Lung (tissue), 12 donors: ENCODE results near the gene ZNF335. TPM values are rescaled to one million over a fixed set of nuclear protein-coding genes. Genes with fewer than 3 reads are reported as not detected.
A peak's percentile ranks its signal among the peaks of the same experiment; 100 is the strongest.

Experiments used
- ATAC-seq: fragments of 200-7000 bp; cut with Tn5 transposase; one replicate; pipeline ENCODE4 v1.9.1; 2020; ENCODE audit warnings: moderate number of reproducible peaks; ENCODE audit not compliant: insufficient read depth, low FRiP score
- DNase-seq, 3 donors: peaks; one replicate each; pipeline ENCODE4 v3.0.0-alpha.2; 2013 to 2017
- H3K27ac ChIP-seq, 2 donors: one replicate each; pipeline ENCODE4 v1.5.1; 2013; ENCODE audit warnings: mild to moderate bottlenecking in 2 of 2, moderate library complexity in 2 of 2, control low read depth in 1 of 2, inconsistent platforms in 1 of 2, low read depth in 1 of 2, low read length in 1 of 2
- H3K27me3 ChIP-seq, 3 donors: one replicate each; pipeline ENCODE4 v1.5.1; 2013; ENCODE audit warnings: low read length in 2 of 3; ENCODE audit not compliant: control insufficient read depth in 3 of 3, insufficient read depth in 3 of 3
- H3K36me3 ChIP-seq, 4 donors: one replicate each; pipeline ENCODE4 v1.5.1; 2013; ENCODE audit warnings: low read length in 4 of 4, mild to moderate bottlenecking in 1 of 4, moderate library complexity in 1 of 4; ENCODE audit not compliant: control insufficient read depth in 4 of 4, insufficient read depth in 4 of 4
- H3K4me1 ChIP-seq, 5 donors: one replicate each; pipeline ENCODE4 v1.5.1; 2013; ENCODE audit warnings: low read length in 5 of 5, mild to moderate bottlenecking in 2 of 5, moderate library complexity in 1 of 5; ENCODE audit not compliant: control insufficient read depth in 5 of 5, insufficient read depth in 5 of 5
- H3K4me3 ChIP-seq: one replicate; pipeline ENCODE4 v1.5.1; 2013; ENCODE audit warnings: mild to moderate bottlenecking, control low read depth, moderate library complexity
- H3K9ac ChIP-seq, 2 donors: one replicate each; pipeline ENCODE4 v1.5.1; 2013; ENCODE audit warnings: low read length in 2 of 2, control low read depth in 1 of 2; ENCODE audit not compliant: insufficient read depth in 1 of 2
- H3K9me3 ChIP-seq, 4 donors: one replicate each; pipeline ENCODE4 v1.5.1; 2013; ENCODE audit warnings: low read length in 3 of 4, mild to moderate bottlenecking in 1 of 4, moderate library complexity in 1 of 4; ENCODE audit not compliant: control insufficient read depth in 4 of 4, insufficient read depth in 3 of 4
- CTCF ChIP-seq: IDR thresholded peaks from 2 replicates; pipeline ENCODE4 v1.5.1; 2012; ENCODE audit warnings: mild to moderate bottlenecking; ENCODE audit errors: control extremely low read depth, extremely low read depth
- WGBS, 2 donors: extraction: QIAGEN DNeasy Blood & Tissue Kit; methylation state at CpG; one replicate each; pipeline ENCODE4 v1.1.7; 2013; 5-methylcytosine and 5-hydroxymethylcytosine counted together
- polyA plus RNA-seq, 2 donors: library from polyadenylated mRNA; stranded (reverse); fragments of 200-250 nt; gene quantifications; one replicate each; pipeline ENCODE4 v1.2.1, GENCODE V29; 2013
- total RNA-seq, 2 donors: library from RNA; depleted of rRNA in 1 of 2; stranded (reverse); fragments of >200 nt in 1 of 2; gene quantifications; one replicate each; pipeline ENCODE4 v1.2.1, GENCODE V29; 2014 to 2021
- donor health status: control.
- donor health status: control.
- donor health status: Bipolar disorder and iron deficiency.
- donor health status: healthy.
- donor health status: DM: yes; HTN: yes; CAD: no.

ZNF335 gene
- total and polyA plus RNA-seq, 4 donors = 12.8 to 23.6 (median 16.0) TPM

DNA sequence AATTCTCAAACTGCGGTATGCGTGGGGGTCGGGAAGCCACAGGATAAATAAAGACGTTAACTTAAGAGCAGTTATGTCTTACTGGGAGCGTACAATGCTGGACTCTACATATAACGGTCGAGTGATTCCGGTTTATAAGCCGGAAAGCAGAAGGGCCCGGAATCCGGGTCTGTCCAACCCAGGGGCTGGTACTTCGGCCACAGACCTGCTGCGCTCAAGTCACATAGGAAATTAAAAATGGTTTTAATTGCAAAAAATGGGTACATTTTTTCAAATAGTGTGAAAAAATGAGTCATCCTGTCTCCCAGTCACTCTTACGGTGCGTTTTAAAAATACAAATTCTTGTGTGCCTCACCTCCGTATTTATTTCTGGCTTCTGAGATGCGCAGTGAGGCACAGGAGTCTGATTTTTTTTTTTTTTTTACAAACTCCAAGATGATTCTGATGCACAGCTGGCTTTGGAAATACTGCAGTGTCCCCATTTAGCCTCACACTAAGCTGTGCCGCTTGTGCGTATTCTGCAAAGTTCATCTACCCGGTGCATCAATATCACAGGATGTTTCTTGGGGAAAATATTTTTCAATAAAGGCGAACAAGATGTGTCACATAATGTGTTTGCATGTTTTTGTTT, 36.5 kb downstream of the ZNF335 start:
- Histone ChIP-seq H3K4me1 (peaks cover 0 to 9% (median 2%) of the 10 kb centered on the region in 5 donors), H3K36me3 (peaks cover 9 to 31% (median 29%) of the 10 kb centered on the region in 4 donors), H3K27me3 (no peaks in the 10 kb centered on the region), H3K9me3 (no peaks in the 10 kb centered on the region), H3K4me3 (peak overlapping the region; percentile 22), H3K9ac (peak overlapping the region; percentile 69 to 98), H3K27ac (peak overlapping the region; percentile 20 to 84)
- TF ChIP-seq CTCF = no peak
- WGBS, 2 donors = 9 to 12% methylated on average over 21 of the region's 21 CpGs
- ATAC-seq = no peak
- no peak for DNase-seq

GRCh38 chr20:45934586-45935415, 37.2 kb downstream of the ZNF335 start, which contains the start of gene PCIF1:
Gene PCIF1 (plus strand): TSS chr20:45934683. CDS start chr20:45939000, 4,317 bp downstream.
- WGBS, 2 donors = 0 to 1% methylated on average over 71 to 102 of the region's 102 CpGs
- no peak for TF ChIP-seq CTCF
- peak; percentile 99 to 100 (median 99) for DNase-seq
- no peaks in the 10 kb centered on the region for H3K9me3 ChIP-seq
- H3K4me3 ChIP-seq = peak within 1 kb of the TSS; percentile 57
- H3K27ac ChIP-seq = peak within 1 kb of the TSS; percentile 97 to 100
- H3K9ac ChIP-seq = peak within 1 kb of the TSS; percentile 92 to 98
- no peaks in the 10 kb centered on the region for H3K27me3 ChIP-seq
- ATAC-seq = peak; percentile 90
- peaks cover 7 to 26% (median 23%) of the 10 kb centered on the region in 4 donors for H3K36me3 ChIP-seq
- H3K4me1 ChIP-seq = peaks cover 0 to 9% (median 2%) of the 10 kb centered on the region in 5 donors

DNA sequence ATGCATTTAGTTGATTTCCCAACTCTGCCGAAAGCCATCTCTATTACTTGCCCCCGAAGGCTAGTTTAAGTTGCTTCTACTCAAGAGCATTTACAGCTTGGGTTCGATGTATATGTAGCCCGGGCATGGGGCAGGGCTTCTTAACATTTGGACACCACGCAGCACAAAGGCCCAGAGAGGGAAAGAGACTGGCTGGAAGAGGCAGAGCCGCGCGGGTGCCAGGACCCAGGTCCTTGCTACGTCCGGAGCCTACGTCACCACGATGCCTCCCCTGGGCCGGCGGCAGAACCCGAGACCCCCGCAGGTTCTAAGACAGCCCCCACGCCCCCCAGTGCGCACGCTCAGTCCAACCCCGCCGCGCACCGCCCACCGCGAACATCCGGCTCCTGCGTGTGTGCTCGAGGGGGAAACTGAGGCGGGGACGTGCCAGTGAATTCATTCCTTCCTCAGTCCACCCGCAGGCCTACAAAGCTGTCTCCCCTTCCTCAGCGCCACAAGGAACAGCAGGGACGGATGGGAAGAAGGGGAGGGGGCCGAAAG, 37.9 kb downstream of the ZNF335 start:
- no peak for TF ChIP-seq CTCF
- Histone ChIP-seq H3K4me3 (peak overlapping the region; percentile 57), H3K27ac (peak overlapping the region; percentile 97 to 100), H3K4me1 (peaks cover 0 to 9% (median 2%) of the 10 kb centered on the region in 5 donors), H3K36me3 (peaks cover 7 to 20% (median 16%) of the 10 kb centered on the region in 4 donors), H3K9me3 (no peaks in the 10 kb centered on the region), H3K27me3 (no peaks in the 10 kb centered on the region), H3K9ac (peak overlapping the region; percentile 83 to 92)
- peak; percentile 85 to 87 (median 86) for DNase-seq
- WGBS, 2 donors = 0% methylated on average over 32 to 34 of the region's 34 CpGs
- ATAC-seq = peak; percentile 13
